AG04449 (cell line): ENCODE measurements around the gene FBXL4.

Experiments used
- CTCF ChIA-PET: fragments of 350-600 bp; formaldehyde crosslinking; extraction: SDS; loops from one replicate; lab custom pipeline; 2021; ENCODE audit warnings: antibody characterized with exemption; lab: Yijun Ruan, JAX
- POLR2A ChIA-PET: fragments of 400-600, 350-600 bp; formaldehyde crosslinking; extraction: SDS; loops from one replicate; lab custom pipeline; 2020; ENCODE audit warnings: antibody characterized with exemption, inconsistent platforms; lab: Yijun Ruan, JAX
- DNase-seq: peaks from one replicate; pipeline ENCODE4 v3.0.0-alpha.2; 2010; ENCODE audit warnings: low read depth, low spot score
- H3K4me3 ChIP-seq: 2 replicates; pipeline ENCODE4 v1.5.1; 2011; ENCODE audit warnings: low read depth, mild to moderate bottlenecking, control low read depth, low read length
- TF ChIP-seq, protein P1 (sequence below): IDR thresholded peaks from one replicate; pipeline ENCODE4 v1.5.1; 2011; ENCODE audit warnings: mild to moderate bottlenecking, moderate library complexity, low read length, control low read depth, inconsistent platforms; ENCODE audit not compliant: insufficient read depth; ENCODE audit errors: missing control alignments

FBXL4 gene

GRCh38 chr6:98836962-98837944, 110.5 kb downstream of the FBXL4 start:
- CTCF ChIA-PET, result interaction anchor here (1.5 to 2.8 kb wide), 3 partner anchors 8 to 1340 kb away, joined by 4 to 13 read pairs (median 6); no protein-coding TSS in a partner anchor
- POLR2A ChIA-PET, result no interaction called here
- DNase-seq, result no peak
- no peak overlapping the region for H3K4me3 ChIP-seq
- TF ChIP-seq, protein P1, sequence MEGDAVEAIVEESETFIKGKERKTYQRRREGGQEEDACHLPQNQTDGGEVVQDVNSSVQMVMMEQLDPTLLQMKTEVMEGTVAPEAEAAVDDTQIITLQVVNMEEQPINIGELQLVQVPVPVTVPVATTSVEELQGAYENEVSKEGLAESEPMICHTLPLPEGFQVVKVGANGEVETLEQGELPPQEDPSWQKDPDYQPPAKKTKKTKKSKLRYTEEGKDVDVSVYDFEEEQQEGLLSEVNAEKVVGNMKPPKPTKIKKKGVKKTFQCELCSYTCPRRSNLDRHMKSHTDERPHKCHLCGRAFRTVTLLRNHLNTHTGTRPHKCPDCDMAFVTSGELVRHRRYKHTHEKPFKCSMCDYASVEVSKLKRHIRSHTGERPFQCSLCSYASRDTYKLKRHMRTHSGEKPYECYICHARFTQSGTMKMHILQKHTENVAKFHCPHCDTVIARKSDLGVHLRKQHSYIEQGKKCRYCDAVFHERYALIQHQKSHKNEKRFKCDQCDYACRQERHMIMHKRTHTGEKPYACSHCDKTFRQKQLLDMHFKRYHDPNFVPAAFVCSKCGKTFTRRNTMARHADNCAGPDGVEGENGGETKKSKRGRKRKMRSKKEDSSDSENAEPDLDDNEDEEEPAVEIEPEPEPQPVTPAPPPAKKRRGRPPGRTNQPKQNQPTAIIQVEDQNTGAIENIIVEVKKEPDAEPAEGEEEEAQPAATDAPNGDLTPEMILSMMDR, result no peak

- CTCF ChIA-PET, result interaction anchor here (1.5 to 2.8 kb wide), 3 partner anchors 9 to 1339 kb away, joined by 4 to 13 read pairs (median 6); no protein-coding TSS in a partner anchor
- POLR2A ChIA-PET, result no interaction called here
Observed at GRCh38 chr6:98836025-98836961, 111.5 kb downstream of the FBXL4 start.

GRCh38 chr6:98835149-98836024, 112.4 kb downstream of the FBXL4 start:
- TF ChIP-seq, protein P1, result no peak
- ChIA-PET CTCF (interaction anchor here (1.5 to 2.8 kb wide), 2 partner anchors 10 to 1338 kb away, joined by 4 to 13 read pairs; no protein-coding TSS in a partner anchor), POLR2A (no interaction called here)
- peak overlapping the region; percentile 59 for H3K4me3 ChIP-seq
- no peak for DNase-seq

More at GRCh38 chr6:98836025-98836961, 111.5 kb downstream of the FBXL4 start:
- DNase-seq, result no peak
- TF ChIP-seq, protein P1, result no peak
- no peak overlapping the region for H3K4me3 ChIP-seq

- ChIA-PET POLR2A (interaction anchor here (0.6 kb wide), 1 partner anchor 26 kb away, joined by 8 read pairs; no protein-coding TSS in a partner anchor), CTCF (interaction anchor here (2.8 kb wide), 1 partner anchor 11 kb away, joined by 13 read pairs; no protein-coding TSS in a partner anchor)
- H3K4me3 ChIP-seq, result peak within 1 kb of the TSS; percentile 59
- DNase-seq, result peak; percentile 7
- TF ChIP-seq, protein P1, result no peak
Observed at GRCh38 chr6:98834060-98835031, 113.4 kb downstream of the FBXL4 start, which contains the start of gene POU3F2. TSS of gene POU3F2 (plus strand) at chr6:98834574. CDS start at chr6:98834874, 300 bp downstream.
